ENCODE results near the gene ST6GALNAC1. TPM values are rescaled to one million over a fixed set of nuclear protein-coding genes. Genes with fewer than 3 reads are reported as not detected.

ST6GALNAC1 gene
- total and polyA plus RNA-seq, 2 of the 8 experiments (the other 6 are each of a cell fraction or from before 2014, with no cell fraction given): not detected

- no peaks in the 10 kb centered on the region for H3K23me2 ChIP-seq (ENCODE audit: low read depth, low read length)
- H3K27ac ChIP-seq (ENCODE audit: low read depth, low read length): no peak overlapping the region
- no peak overlapping the region for H4K5ac ChIP-seq (ENCODE audit: insufficient read length, low read depth, low read length)
- H3K4me2 ChIP-seq (ENCODE audit: insufficient read depth in 1 of 2, low read depth in 2 of 2, low read length in 2 of 2): 0 out of 4 replicates have a peak overlapping the region, but pooled peaks of 1 of the 2 experiments have one; percentile 7
- H3K9me3 ChIP-seq (ENCODE audit: insufficient read depth in 2 of 2, low read depth in 1 of 2, low read length in 1 of 2): no peaks in the 10 kb centered on the region
- no peak overlapping the region for H3K4ac ChIP-seq (replicated peaks; ENCODE audit: insufficient read length, low read depth, low read length)
- H2BK15ac ChIP-seq (ENCODE audit: low read length): no peak overlapping the region
- H3K79me2 ChIP-seq (ENCODE audit: control insufficient read depth in 1 of 2, insufficient read depth in 2 of 2, low read length in 2 of 2): no peaks in the 10 kb centered on the region
- POLR2A ChIA-PET (ENCODE audit: partially characterized antibody): interaction anchor here (0.8 to 1.5 kb wide), 7 partner anchors 11 to 72 kb away, joined by 3 to 4 read pairs (median 3); no protein-coding TSS in a partner anchor
- no peak overlapping the region for H3K4me3 ChIP-seq (ENCODE audit: extremely low read depth in 1 of 4, insufficient read depth in 2 of 4, low read depth in 3 of 4, low read length in 4 of 4)
- no peak for FAIRE-seq
- no peak overlapping the region for H2BK20ac ChIP-seq (ENCODE audit: low read length)
- H3K23ac ChIP-seq (ENCODE audit: insufficient read length): no peak overlapping the region
- no peaks in the 10 kb centered on the region for H3K4me1 ChIP-seq (replicated peaks in 1 of 4; ENCODE audit: control insufficient read depth in 3 of 4, insufficient read depth in 4 of 4, low read length in 3 of 4)
- no peak overlapping the region for H2AK5ac ChIP-seq (ENCODE audit: low read depth, low read length)
- no peak overlapping the region for H3K14ac ChIP-seq (ENCODE audit: insufficient read length)
- CTCF ChIA-PET (ENCODE audit: partially characterized antibody): interaction anchor here (0.6 to 6.9 kb wide), 59 partner anchors 10 to 258 kb away, joined by 3 to 58 read pairs (median 4); partner anchors contain the start of genes AANAT, PRCD, ST6GALNAC1 and ST6GALNAC2
- H3K9ac ChIP-seq (replicated peaks in 1 of 4; ENCODE audit: extremely low read depth in 1 of 4, low read depth in 3 of 4, low read length in 3 of 4): no peak overlapping the region
- no peak overlapping the region for H3K18ac ChIP-seq (ENCODE audit: extremely low read depth, low read length)
- no peak overlapping the region for H4K8ac ChIP-seq (ENCODE audit: extremely low read depth, insufficient read depth, low read length)
- peak overlapping the region; percentile 68; the same call in 1 of the 2 replicates for H2AFZ ChIP-seq (ENCODE audit: low read length)
- no peak overlapping the region for H2BK12ac ChIP-seq (ENCODE audit: low read depth, low read length)
- no peaks in the 10 kb centered on the region for H3K79me1 ChIP-seq (ENCODE audit: low read depth, low read length)
- no peak overlapping the region for H4K91ac ChIP-seq (replicated peaks; ENCODE audit: insufficient read length, low read length)
- no peaks in the 10 kb centered on the region; a peak in 2 of 7 replicates for H3K27me3 ChIP-seq (replicated peaks in 1 of 4; ENCODE audit: control insufficient read depth in 3 of 4, extremely low read depth in 1 of 4, insufficient read depth in 3 of 4, low read length in 3 of 4)
- peaks cover 0 to 2% of the 10 kb centered on the region in 2 experiments for H4K20me1 ChIP-seq (replicated peaks in 1 of 2; ENCODE audit: control insufficient read depth in 1 of 2, insufficient read depth in 2 of 2, low read length in 2 of 2)
- no peak overlapping the region for H2BK120ac ChIP-seq (replicated peaks; ENCODE audit: low read depth, low read length)
- H3K36me3 ChIP-seq (ENCODE audit: control insufficient read depth in 2 of 4, insufficient read depth in 4 of 4, low read length in 3 of 4): no peaks in the 10 kb centered on the region
- WGBS, 2 experiments (ENCODE audit: extremely low coverage in 1 of 2, insufficient coverage in 1 of 2, insufficient read length in 1 of 2, insufficient replicate concordance in 2 of 2, low coverage in 1 of 2, low lambda C conversion rate in 2 of 2, missing lambda C conversion rate in 1 of 2): 36% methylated on average over 18 of the region's 18 CpGs; no CpG with 5 or more reads in 1 of the 2 experiments
- peak in 1 of 2 experiments; percentile 93 for DNase-seq (ENCODE audit: low read depth in 1 of 2, low spot score in 2 of 2)
- H2BK5ac ChIP-seq (ENCODE audit: low read depth, low read length): no peak overlapping the region
- no peak overlapping the region for H3K56ac ChIP-seq (replicated peaks; ENCODE audit: insufficient read length, low read depth, low read length)
Observed at GRCh38 chr17:76623271-76624146, 20.0 kb downstream of the ST6GALNAC1 start.
